IMR-90 (cell line): ENCODE measurements around the gene EYS. TPM values are rescaled to one million over a fixed set of nuclear protein-coding genes. Genes with fewer than 3 reads are reported as not detected.

Source experiments
- ATAC-seq: fragments of 200-7000 bp; cut with Tn5 transposase; 2 replicates; pipeline ENCODE4 v1.9.1; 2020; ENCODE audit warnings: low read depth, mild to moderate bottlenecking, moderate library complexity
- BruUV-seq: library from RNA; stranded (reverse); fragments of 400-500 nt; replicated peaks from 2 replicates; lab custom pipeline; 2021; lab: Mats Ljungman, UMichigan
- CTCF ChIA-PET: fragments of 300-600 bp; formaldehyde crosslinking; extraction: SDS; loops from one replicate; lab custom pipeline; 2021; ENCODE audit warnings: antibody characterized with exemption; lab: Yijun Ruan, JAX
- POLR2A ChIA-PET: fragments of 300-600 bp; sonication (Branson Sonifier 250); formaldehyde crosslinking; loops from one replicate; lab custom pipeline; 2022; ENCODE audit warnings: antibody characterized with exemption; ENCODE audit not compliant: unreplicated experiment; lab: Charles Lee
- DNase-seq: peaks from one replicate; pipeline ENCODE4 v3.0.0; 2013
- H2AFZ ChIP-seq: replicated peaks from 2 replicates; pipeline ENCODE3; 2013; ENCODE audit warnings: low read length, mild to moderate bottlenecking; ENCODE audit not compliant: poor library complexity
- H2AK5ac ChIP-seq: 2 replicates; pipeline ENCODE4 v1.6.1; 2013; ENCODE audit warnings: low read depth, low read length, inconsistent platforms
- H2AK9ac ChIP-seq: replicated peaks from 2 replicates; pipeline ENCODE3; 2013; ENCODE audit warnings: mild to moderate bottlenecking, low read depth, low read length, moderate library complexity; ENCODE audit not compliant: poor library complexity
- H2BK120ac ChIP-seq: 2 replicates; pipeline ENCODE4 v1.6.1; 2013; ENCODE audit warnings: low read depth, low read length, inconsistent platforms
- H2BK15ac ChIP-seq: 3 replicates; pipeline ENCODE4 v1.6.1; 2013; ENCODE audit warnings: low read depth, low read length, inconsistent platforms
- H2BK20ac ChIP-seq: 2 replicates; pipeline ENCODE4 v1.6.1; 2013; ENCODE audit warnings: low read depth, mild to moderate bottlenecking, inconsistent platforms, low read length, moderate library complexity
- H2BK5ac ChIP-seq: 2 replicates; pipeline ENCODE4 v1.6.1; 2013; ENCODE audit warnings: mild to moderate bottlenecking, low read depth, low read length, inconsistent platforms; ENCODE audit not compliant: poor library complexity, severe bottlenecking
- H3K14ac ChIP-seq: replicated peaks from 2 replicates; pipeline ENCODE4 v1.6.1; 2013; ENCODE audit warnings: low read depth, low read length, inconsistent platforms
- H3K18ac ChIP-seq: 2 replicates; pipeline ENCODE4 v1.6.1; 2013; ENCODE audit warnings: low read depth, low read length, control low read depth
- H3K23ac ChIP-seq: 2 replicates; pipeline ENCODE4 v1.6.1; 2013; ENCODE audit warnings: low read depth, low read length, inconsistent platforms
- H3K27ac ChIP-seq: 2 replicates; pipeline ENCODE4 v1.5.1; 2013; ENCODE audit warnings: mild to moderate bottlenecking, control low read depth, low read length; ENCODE audit not compliant: insufficient read depth
- H3K27me3 ChIP-seq: 2 replicates; pipeline ENCODE4 v1.6.1; 2013; ENCODE audit warnings: low read length; ENCODE audit not compliant: control insufficient read depth, insufficient read depth
- H3K36me3 ChIP-seq: 2 replicates; pipeline ENCODE4 v1.6.1; 2013; ENCODE audit warnings: low read length, mixed read lengths; ENCODE audit not compliant: control insufficient read depth, insufficient read depth
- H3K4ac ChIP-seq: 2 replicates; pipeline ENCODE4 v1.6.1; 2013; ENCODE audit warnings: low read depth, low read length, inconsistent platforms
- H3K4me1 ChIP-seq: 2 replicates; pipeline ENCODE4 v1.6.1; 2013; ENCODE audit warnings: low read length, mixed read lengths; ENCODE audit not compliant: control insufficient read depth, insufficient read depth
- H3K4me2 ChIP-seq: 2 replicates; pipeline ENCODE4 v1.6.1; 2013; ENCODE audit warnings: low read depth, mild to moderate bottlenecking, control low read depth, low read length, moderate library complexity
- H3K4me3 ChIP-seq: 2 replicates; pipeline ENCODE4 v1.5.1; 2013; ENCODE audit warnings: low read depth, mild to moderate bottlenecking, control low read depth, low read length, moderate library complexity; ENCODE audit not compliant: insufficient read depth
- H3K56ac ChIP-seq: 2 replicates; pipeline ENCODE4 v1.6.1; 2013; ENCODE audit warnings: low read length, inconsistent platforms; ENCODE audit not compliant: insufficient read depth; ENCODE audit errors: extremely low read depth
- H3K79me1 ChIP-seq, 2 experiments: 2 replicates each; pipeline ENCODE4 v1.6.1; 2013; ENCODE audit warnings: low read length in 2 of 2, inconsistent platforms in 1 of 2, low read depth in 1 of 2
- H3K9ac ChIP-seq: 2 replicates; pipeline ENCODE4 v1.6.1; 2013; ENCODE audit warnings: low read depth, low read length, control low read depth
- H3K9me1 ChIP-seq: 2 replicates; pipeline ENCODE4 v1.6.1; 2013; ENCODE audit warnings: low read length, inconsistent platforms; ENCODE audit not compliant: insufficient read depth
- H3K9me3 ChIP-seq: 2 replicates; pipeline ENCODE4 v1.6.1; 2013; ENCODE audit warnings: low read length; ENCODE audit not compliant: control insufficient read depth, insufficient read depth
- H4K20me1 ChIP-seq: 2 replicates; pipeline ENCODE4 v1.6.1; 2013; ENCODE audit warnings: low read length, inconsistent platforms; ENCODE audit not compliant: insufficient read depth
- H4K5ac ChIP-seq: 2 replicates; pipeline ENCODE4 v1.6.1; 2013; ENCODE audit warnings: mild to moderate bottlenecking, low read depth, low read length, control low read depth
- H4K8ac ChIP-seq, 2 experiments: 2 replicates each; pipeline ENCODE4 v1.6.1; 2013; ENCODE audit warnings: low read depth in 2 of 2, low read length in 2 of 2, control low read depth in 1 of 2, inconsistent platforms in 1 of 2
- H4K91ac ChIP-seq: 2 replicates; pipeline ENCODE4 v1.6.1; 2013; ENCODE audit warnings: low read depth, low read length, inconsistent platforms; ENCODE audit not compliant: insufficient read depth
- BHLHE40 ChIP-seq: fragments of 150-350 bp; IDR thresholded peaks from 2 replicates; pipeline ENCODE4 v1.6.1; 2016; ENCODE audit warnings: mild to moderate bottlenecking, low read depth, low read length
- CEBPB ChIP-seq: IDR thresholded peaks from 2 replicates; pipeline ENCODE4 v1.6.1; 2012; ENCODE audit warnings: low read depth, low read length, improper control_type of control experiment
- CHD1 ChIP-seq: IDR thresholded peaks from 2 replicates; pipeline ENCODE4 v1.6.1; 2012; ENCODE audit warnings: low read depth, low read length, improper control_type of control experiment
- CTCF ChIP-seq: conservative IDR thresholded peaks from 2 replicates; pipeline ENCODE4 v1.5.1; 2012; ENCODE audit warnings: mild to moderate bottlenecking, low read depth, low read length, improper control_type of control experiment
- ELK1 ChIP-seq: fragments of 150-350 bp; IDR thresholded peaks from 2 replicates; pipeline ENCODE4 v1.6.1; 2016; ENCODE audit warnings: low read depth, mild to moderate bottlenecking, low read length, moderate library complexity, borderline replicate concordance
- FOS ChIP-seq: fragments of 150-350 bp; IDR thresholded peaks from 2 replicates; pipeline ENCODE4 v1.6.1; 2016; ENCODE audit warnings: low read depth, low read length
- MAFK ChIP-seq: IDR thresholded peaks from 2 replicates; pipeline ENCODE4 v1.6.1; 2012; ENCODE audit warnings: low read depth, low read length, improper control_type of control experiment
- MXI1 ChIP-seq: IDR thresholded peaks from 2 replicates; pipeline ENCODE4 v1.6.1; 2012; ENCODE audit warnings: low read depth, mild to moderate bottlenecking, low read length, moderate library complexity, borderline replicate concordance
- NFE2L2 ChIP-seq: fragments of 150-350 bp; IDR thresholded peaks from 2 replicates; pipeline ENCODE4 v1.6.1; 2016; ENCODE audit warnings: low read depth, mild to moderate bottlenecking, low read length
- RAD21 ChIP-seq: IDR thresholded peaks from 2 replicates; pipeline ENCODE4 v1.6.1; 2012; ENCODE audit warnings: low read length, improper control_type of control experiment
- RFX5 ChIP-seq: IDR thresholded peaks from 2 replicates; pipeline ENCODE4 v1.8.0; 2012; ENCODE audit warnings: low read depth, mild to moderate bottlenecking, low read length, moderate library complexity
- SMC3 ChIP-seq: fragments of 150-350 bp; IDR thresholded peaks from 2 replicates; pipeline ENCODE4 v1.6.1; 2016; ENCODE audit warnings: low read depth, mild to moderate bottlenecking, antibody characterized with exemption, low read length, moderate library complexity
- WGBS, 2 experiments: methylation state at CpG; one replicate each; pipeline versions ENCODE4 v1.1.5 to v1.1.7; 2013; ENCODE audit warnings: missing lambda C conversion rate in 2 of 2; ENCODE audit not compliant: insufficient read length in 1 of 2; ENCODE audit errors: extremely low coverage in 2 of 2; 5-methylcytosine and 5-hydroxymethylcytosine counted together
- dilution Hi-C: fragments of 300-500 bp; cut with HindIII; formaldehyde crosslinking; loops from one replicate; pipeline ENCODE4 v1.14.3; 2018; ENCODE audit warnings: low sequenced_read_pairs; ENCODE audit not compliant: unreplicated experiment
- in situ Hi-C: fragments of 300-500 bp; cut with MboI; formaldehyde crosslinking; loops from 3 replicates; pipeline ENCODE4 v1.14.3; 2019; ENCODE audit warnings: low sequenced_read_pairs, inconsistent platforms, mixed read lengths
- intact Hi-C: fragments of 100-400 bp; cut with micrococcal nuclease; formaldehyde crosslinking; loops from 2 replicates; pipeline ENCODE4 v1.10.0; 2022
- polyA plus RNA-seq, 3 experiments: library from polyadenylated mRNA; depleted of rRNA; stranded (reverse); fragments of >200 nt; gene quantifications; 2 replicates each; pipeline ENCODE4 v1.2.3, GENCODE V29; 2012; ENCODE audit warnings: low replicate concordance in 1 of 3
- total RNA-seq: library from RNA; depleted of rRNA; stranded (reverse); fragments of >200 nt; gene quantifications from 2 replicates; pipeline ENCODE4 v1.2.3, GENCODE V29; 2012

Gene EYS
- total and polyA plus RNA-seq, 2 of the 4 experiments (the other 2 are of a cell fraction): under 0.01 TPM; not detected in 1

DNA sequence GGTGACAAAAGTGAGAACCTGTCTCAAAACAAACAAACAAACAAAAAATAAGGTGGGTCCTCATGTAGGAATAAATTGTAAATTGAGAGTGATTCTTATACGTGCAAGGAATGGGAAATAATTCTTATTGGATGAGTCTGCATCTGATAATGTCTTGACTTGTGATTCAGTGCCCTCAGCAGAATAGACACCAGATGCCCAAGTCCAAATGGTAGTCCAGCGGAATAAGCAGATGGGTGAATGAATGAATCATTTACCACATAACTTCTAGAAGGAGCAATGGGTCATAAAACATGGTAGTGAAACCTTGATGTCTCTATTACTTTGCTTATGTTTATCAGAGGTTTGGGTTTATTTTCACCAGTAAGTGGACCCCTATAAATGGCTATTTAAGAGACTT, 1323.7 kb downstream of the EYS start:
- Histone ChIP-seq H3K4me3 (no peak overlapping the region), H3K27ac (no peak overlapping the region), H3K79me1 (no peaks in the 10 kb centered on the region), H4K20me1 (no peaks in the 10 kb centered on the region), H3K4me2 (no peak overlapping the region), H3K9me3 (no peaks in the 10 kb centered on the region), H3K36me3 (no peaks in the 10 kb centered on the region), H2BK15ac (no peak overlapping the region), H4K91ac (no peak overlapping the region), H3K14ac (no peak overlapping the region), H3K9me1 (no peaks in the 10 kb centered on the region), H2BK20ac (no peak overlapping the region), H3K9ac (no peak overlapping the region), H2AFZ (no peak overlapping the region), H4K8ac (no peak overlapping the region), H3K23ac (no peak overlapping the region), H2AK5ac (no peak overlapping the region), H4K5ac (no peak overlapping the region), H3K18ac (no peak overlapping the region), H2BK5ac (no peak overlapping the region), H2AK9ac (no peak overlapping the region), H2BK120ac (no peak overlapping the region), H3K56ac (no peak overlapping the region), H3K27me3 (no peaks in the 10 kb centered on the region), H3K4ac (no peak overlapping the region), H3K4me1 (no peaks in the 10 kb centered on the region)
- intact Hi-C loops: no loop called here
- dilution Hi-C loops: no loop called here
- CTCF ChIA-PET: no interaction called here
- POLR2A ChIA-PET: no interaction called here
- TF ChIP-seq ELK1: no peak
- no peak for TF ChIP-seq CHD1
- TF ChIP-seq SMC3: no peak
- no peak for TF ChIP-seq RFX5
- TF ChIP-seq MAFK: no peak
- TF ChIP-seq RAD21: no peak
- TF ChIP-seq FOS: no peak
- TF ChIP-seq BHLHE40: no peak
- TF ChIP-seq CEBPB: no peak
- TF ChIP-seq MXI1: no peak
- no peak for TF ChIP-seq CTCF
- TF ChIP-seq NFE2L2: no peak
- ATAC-seq: no peak
- WGBS, 2 experiments: no CpG with 5 or more reads among the region's 2 CpGs
- DNase-seq: no peak
- no TSS peak for BruUV-seq
- in situ Hi-C loops: no loop called here
